WERI-Rb-1 (cell line): ENCODE data around the gene WSCD2.

Experiments used
- DNase-seq: peaks from one replicate; pipeline ENCODE4 v3.0.0-alpha.2; 2020
- H3K27ac ChIP-seq: fragments of 250-450 bp; sonication (Bioruptor Pico); 2 replicates; pipeline ENCODE4 v1.5.1; 2020; ENCODE audit warnings: mild to moderate bottlenecking, moderate library complexity
- H3K27me3 ChIP-seq: fragments of 250-450 bp; sonication (Bioruptor Pico); 2 replicates; pipeline ENCODE4 v1.5.1; 2021; ENCODE audit warnings: mild to moderate bottlenecking, low read depth, moderate library complexity; ENCODE audit not compliant: insufficient read depth, severe bottlenecking
- H3K36me3 ChIP-seq: fragments of 250-450 bp; sonication (Bioruptor Pico); 2 replicates; pipeline ENCODE4 v1.5.1; 2020; ENCODE audit warnings: mild to moderate bottlenecking, moderate library complexity
- H3K4me3 ChIP-seq: 2 replicates; pipeline ENCODE4 v1.5.1; 2011; ENCODE audit warnings: low read depth, mild to moderate bottlenecking, control low read depth, low read length
- H3K9me3 ChIP-seq: fragments of 250-450 bp; sonication (Bioruptor Pico); 2 replicates; pipeline ENCODE4 v1.5.1; 2021; ENCODE audit warnings: mild to moderate bottlenecking, moderate library complexity; ENCODE audit not compliant: severe bottlenecking
- CTCF ChIP-seq: IDR thresholded peaks from 2 replicates; pipeline ENCODE4 v1.5.1; 2011; ENCODE audit warnings: low read depth, mild to moderate bottlenecking, control low read depth, inconsistent platforms, low read length

The WSCD2 gene

GRCh38 chr12:108207791-108208730, 79.0 kb downstream of the WSCD2 start:
- DNase-seq = no peak
- Histone ChIP-seq H3K9me3 (no peaks in the 10 kb centered on the region), H3K36me3 (no peaks in the 10 kb centered on the region), H3K27ac (no peak overlapping the region), H3K4me3 (no peak overlapping the region), H3K27me3 (peaks cover 34% of the 10 kb centered on the region)
- no peak for TF ChIP-seq CTCF

- H3K9me3 ChIP-seq = no peaks in the 10 kb centered on the region
- H3K27me3 ChIP-seq = peaks cover 48% of the 10 kb centered on the region
- no peaks in the 10 kb centered on the region for H3K36me3 ChIP-seq
- H3K4me3 ChIP-seq = no peak overlapping the region
- no peak overlapping the region for H3K27ac ChIP-seq
- no peak for TF ChIP-seq CTCF
- DNase-seq = no peak
Observed at GRCh38 chr12:108210001-108210400, 80.9 kb downstream of the WSCD2 start.

GRCh38 chr12:108211157-108211556, 82.1 kb downstream of the WSCD2 start:
- DNase-seq = no peak
- no peak overlapping the region for H3K27ac ChIP-seq
- H3K4me3 ChIP-seq = no peak overlapping the region
- H3K27me3 ChIP-seq = peaks cover 50% of the 10 kb centered on the region
- TF ChIP-seq CTCF = no peak
- H3K9me3 ChIP-seq = no peaks in the 10 kb centered on the region
- no peaks in the 10 kb centered on the region for H3K36me3 ChIP-seq

GRCh38 chr12:108213871-108214445, 84.9 kb downstream of the WSCD2 start:
- Histone ChIP-seq H3K9me3 (no peaks in the 10 kb centered on the region), H3K27ac (no peak overlapping the region), H3K4me3 (no peak overlapping the region), H3K36me3 (no peaks in the 10 kb centered on the region), H3K27me3 (peaks cover 60% of the 10 kb centered on the region)
- TF ChIP-seq CTCF = no peak
- no peak for DNase-seq

- no peak for TF ChIP-seq CTCF
- H3K27ac ChIP-seq = no peak overlapping the region
- H3K27me3 ChIP-seq = peaks cover 61% of the 10 kb centered on the region
- H3K9me3 ChIP-seq = no peaks in the 10 kb centered on the region
- H3K4me3 ChIP-seq = no peak overlapping the region
- no peak for DNase-seq
- no peaks in the 10 kb centered on the region for H3K36me3 ChIP-seq
Observed at GRCh38 chr12:108214486-108214885, 85.4 kb downstream of the WSCD2 start.
